ENCODE data around the gene UBE2L6. TPM values are rescaled to one million over a fixed set of nuclear protein-coding genes. Genes with fewer than 3 reads are reported as not detected.

Gene UBE2L6
- total RNA-seq, 4 donors from 2014 or later: 11.0 to 46.4 (median 22.0) TPM

DNA sequence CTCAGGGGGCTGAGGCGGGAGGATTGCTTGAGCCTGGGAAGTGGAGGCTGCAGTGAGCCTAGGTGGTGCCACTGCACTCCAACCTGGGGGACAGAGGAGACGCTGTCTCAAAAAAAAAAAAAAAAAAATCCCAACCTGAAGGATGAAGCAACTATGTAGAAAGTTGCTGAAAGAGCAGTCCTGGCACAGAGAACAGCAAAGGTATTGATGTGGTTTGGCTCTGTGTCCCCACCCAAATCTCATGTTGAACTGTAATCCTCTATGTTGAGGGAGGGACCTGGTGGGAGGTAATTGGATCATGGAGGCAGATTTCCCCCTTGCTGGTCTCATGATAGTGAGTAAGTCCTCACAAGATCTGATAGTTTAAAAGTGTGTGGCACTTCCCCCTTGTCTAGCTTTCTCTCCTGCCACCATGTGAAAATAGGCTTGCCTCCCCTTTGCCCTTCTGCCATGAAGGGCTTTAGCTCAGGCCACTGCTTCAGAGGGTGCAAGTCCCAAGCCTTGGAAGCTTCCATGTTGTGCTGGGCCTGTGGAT, 19.3 kb upstream of the UBE2L6 start:
- Histone ChIP-seq H3K27ac (no peak overlapping the region), H3K9me3 (no peaks in the 10 kb centered on the region), H3K36me3 (no peaks in the 10 kb centered on the region), H3K4me1 (no peaks in the 10 kb centered on the region), H3K4me3 (no peak overlapping the region), H3K27me3 (no peaks in the 10 kb centered on the region)
- intact Hi-C loops (cut with DNase I): no loop called here
- DNase-seq: no peak
- TF ChIP-seq, protein P1, sequence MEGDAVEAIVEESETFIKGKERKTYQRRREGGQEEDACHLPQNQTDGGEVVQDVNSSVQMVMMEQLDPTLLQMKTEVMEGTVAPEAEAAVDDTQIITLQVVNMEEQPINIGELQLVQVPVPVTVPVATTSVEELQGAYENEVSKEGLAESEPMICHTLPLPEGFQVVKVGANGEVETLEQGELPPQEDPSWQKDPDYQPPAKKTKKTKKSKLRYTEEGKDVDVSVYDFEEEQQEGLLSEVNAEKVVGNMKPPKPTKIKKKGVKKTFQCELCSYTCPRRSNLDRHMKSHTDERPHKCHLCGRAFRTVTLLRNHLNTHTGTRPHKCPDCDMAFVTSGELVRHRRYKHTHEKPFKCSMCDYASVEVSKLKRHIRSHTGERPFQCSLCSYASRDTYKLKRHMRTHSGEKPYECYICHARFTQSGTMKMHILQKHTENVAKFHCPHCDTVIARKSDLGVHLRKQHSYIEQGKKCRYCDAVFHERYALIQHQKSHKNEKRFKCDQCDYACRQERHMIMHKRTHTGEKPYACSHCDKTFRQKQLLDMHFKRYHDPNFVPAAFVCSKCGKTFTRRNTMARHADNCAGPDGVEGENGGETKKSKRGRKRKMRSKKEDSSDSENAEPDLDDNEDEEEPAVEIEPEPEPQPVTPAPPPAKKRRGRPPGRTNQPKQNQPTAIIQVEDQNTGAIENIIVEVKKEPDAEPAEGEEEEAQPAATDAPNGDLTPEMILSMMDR (IDR thresholded peaks at IDR 0.05): no peak
- TF ChIP-seq POLR2A (IDR thresholded peaks at IDR 0.05): no peak
- WGBS, 2 donors: 50 to 100% methylated on average over 1 to 2 of the region's 2 CpGs

DNA sequence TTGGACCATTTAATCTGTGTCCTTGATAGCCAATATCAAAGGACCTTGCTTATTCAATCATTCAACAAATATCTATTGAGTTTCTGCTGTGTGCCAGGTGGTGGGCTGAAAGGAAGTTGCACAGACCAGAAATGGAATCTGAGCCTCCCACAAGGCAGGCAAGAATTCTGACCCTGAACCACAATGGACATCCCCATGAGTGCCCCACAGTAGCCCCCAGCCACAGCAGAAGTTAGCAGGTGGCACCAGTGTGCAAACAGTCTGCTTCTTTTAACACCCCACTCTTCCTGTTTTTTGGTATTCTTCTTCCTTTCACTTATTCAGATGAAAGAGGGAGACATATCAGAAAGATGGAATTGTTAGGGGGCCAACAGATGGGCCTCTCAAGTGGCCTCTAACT, 17.8 kb upstream of the UBE2L6 start:
- no peaks in the 10 kb centered on the region for H3K27me3 ChIP-seq
- H3K4me1 ChIP-seq: no peaks in the 10 kb centered on the region
- no peak overlapping the region for H3K4me3 ChIP-seq
- H3K27ac ChIP-seq: no peak overlapping the region
- H3K9me3 ChIP-seq: no peaks in the 10 kb centered on the region
- intact Hi-C loops (cut with DNase I): no loop called here
- TF ChIP-seq POLR2A (IDR thresholded peaks at IDR 0.05): no peak
- TF ChIP-seq, protein P1 (IDR thresholded peaks at IDR 0.05): no peak
- no peak for DNase-seq
- no peaks in the 10 kb centered on the region for H3K36me3 ChIP-seq

DNA sequence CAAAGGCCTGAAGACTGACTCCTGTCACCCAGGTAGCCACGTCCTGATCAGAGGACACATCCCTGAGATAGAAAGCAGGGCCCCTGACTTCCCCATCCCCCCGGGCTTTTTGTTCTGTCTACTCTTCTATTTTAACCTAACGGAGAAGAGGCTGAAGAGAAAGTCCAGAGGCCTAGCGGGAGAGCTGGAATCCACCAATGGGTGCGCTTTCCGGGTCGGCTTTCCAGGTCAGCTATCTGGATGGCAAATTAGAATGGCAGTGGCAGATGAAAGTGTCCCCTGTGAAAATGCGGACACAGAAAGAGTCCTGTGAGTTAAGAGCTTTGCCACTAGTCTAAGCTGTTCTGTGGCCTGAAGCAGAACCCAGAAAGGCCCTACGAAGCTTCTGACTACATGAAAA, 16.9 kb upstream of the UBE2L6 start:
- Histone ChIP-seq H3K4me1 (no peaks in the 10 kb centered on the region), H3K4me3 (no peak overlapping the region), H3K27ac (no peak overlapping the region), H3K9me3 (no peaks in the 10 kb centered on the region), H3K27me3 (no peaks in the 10 kb centered on the region), H3K36me3 (no peaks in the 10 kb centered on the region)
- intact Hi-C loops (cut with DNase I): no loop called here
- WGBS, 2 donors: 82 to 85% methylated on average over 9 of the region's 9 CpGs
- no peak for DNase-seq
- TF ChIP-seq, protein P1 (IDR thresholded peaks at IDR 0.05): no peak
- TF ChIP-seq POLR2A (IDR thresholded peaks at IDR 0.05): no peak

DNA sequence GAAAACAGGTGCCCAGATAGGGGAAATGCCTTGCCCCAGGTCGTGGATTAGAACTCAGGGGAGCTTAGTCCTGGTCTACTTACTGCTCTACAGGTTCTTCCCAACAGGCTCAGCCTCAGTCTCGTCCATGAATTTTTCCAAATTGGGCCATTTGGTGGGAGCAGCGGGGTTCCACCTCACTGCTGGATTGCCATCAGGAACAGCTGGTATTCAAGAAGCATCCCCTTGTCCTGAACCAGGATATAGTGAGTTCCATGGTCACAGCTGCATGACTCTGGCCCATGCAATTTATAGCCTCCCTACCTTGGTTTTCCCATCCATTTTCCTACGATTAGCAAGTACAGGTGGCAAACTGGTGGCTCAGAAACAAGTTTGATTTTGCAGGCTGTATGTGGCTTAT, 6.6 kb upstream of the UBE2L6 start:
- DNase-seq: no peak
- Histone ChIP-seq H3K27ac (no peak overlapping the region), H3K4me1 (peaks cover 0 to 9% (median 9%) of the 10 kb centered on the region in 3 donors), H3K9me3 (no peaks in the 10 kb centered on the region), H3K4me3 (no peak overlapping the region), H3K36me3 (no peaks in the 10 kb centered on the region), H3K27me3 (peaks cover 0 to 4% (median 0%) of the 10 kb centered on the region in 4 donors)
- 53 to 54% methylated on average over 4 of the region's 4 CpGs for WGBS, 2 donors
- intact Hi-C loops (cut with DNase I): no loop called here
- TF ChIP-seq POLR2A (IDR thresholded peaks at IDR 0.05): no peak
- TF ChIP-seq, protein P1 (IDR thresholded peaks at IDR 0.05): no peak

DNA sequence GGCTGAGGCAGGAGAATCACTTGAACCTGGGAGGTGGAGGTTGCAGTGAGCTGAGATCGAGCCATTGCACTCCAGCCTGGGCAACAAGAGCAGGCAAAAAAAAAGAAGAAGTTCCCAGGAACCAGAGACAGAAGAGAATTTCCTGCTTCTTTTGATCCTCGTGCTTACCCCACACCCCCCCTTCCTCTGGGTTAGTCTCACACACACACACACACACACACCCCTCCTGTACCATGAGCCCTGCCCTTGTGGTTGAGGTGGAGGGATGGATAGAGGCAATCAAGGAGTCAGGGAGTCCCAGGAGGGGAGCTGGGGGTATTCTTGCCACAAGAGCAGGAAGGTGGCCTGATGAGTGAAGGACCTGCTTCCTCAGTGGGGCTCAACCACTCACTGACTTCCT, 4.1 kb upstream of the UBE2L6 start:
- intact Hi-C loops (cut with DNase I): no loop called here
- WGBS, 2 donors: 54 to 62% methylated on average over 2 of the region's 2 CpGs

More for the DNA sequence above, 4.1 kb upstream of the UBE2L6 start:
- no peak overlapping the region for H3K27ac ChIP-seq
- H3K4me1 ChIP-seq: peaks cover 0 to 27% (median 18%) of the 10 kb centered on the region in 3 donors
- no peak for TF ChIP-seq POLR2A (IDR thresholded peaks at IDR 0.05)
- TF ChIP-seq, protein P1 (IDR thresholded peaks at IDR 0.05): no peak
- no peak for DNase-seq
- H3K27me3 ChIP-seq: no peaks in the 10 kb centered on the region
- no peaks in the 10 kb centered on the region for H3K36me3 ChIP-seq
- H3K9me3 ChIP-seq: no peaks in the 10 kb centered on the region
- H3K4me3 ChIP-seq: no peak overlapping the region

Data from esophagus squamous epithelium (tissue), 5 donors.